Thymus (tissue), 11 donors: ENCODE measurements around the gene PNMA6E. TPM values are rescaled to one million over a fixed set of nuclear protein-coding genes. Genes with fewer than 3 reads are reported as not detected.
"Not testable (repeated sequence)": the region's sequence is repeated elsewhere in the genome, so short reads cannot be mapped to it uniquely, and the experiment has no call there.

Experiments
- DNase-seq, 9 donors: peaks; one replicate each; pipeline ENCODE4 v3.0.0-alpha.2; 2013; ENCODE audit warnings: low spot score in 9 of 9, low read depth in 6 of 9, missing footprints in 1 of 9
- H3K27ac ChIP-seq, 2 donors: one replicate each; pipeline ENCODE4 v1.5.1; 2013; ENCODE audit warnings: control low read depth in 1 of 2, low read depth in 1 of 2, low read length in 1 of 2, mild to moderate bottlenecking in 1 of 2, moderate library complexity in 1 of 2
- H3K27me3 ChIP-seq, 2 donors: one replicate each; pipeline ENCODE4 v1.5.1; 2013; ENCODE audit warnings: low read length in 1 of 2; ENCODE audit not compliant: control insufficient read depth in 2 of 2, insufficient read depth in 1 of 2
- H3K36me3 ChIP-seq, 2 donors: one replicate each; pipeline ENCODE4 v1.5.1; 2013; ENCODE audit warnings: low read length in 1 of 2, mild to moderate bottlenecking in 1 of 2, moderate library complexity in 1 of 2; ENCODE audit not compliant: control insufficient read depth in 2 of 2, insufficient read depth in 2 of 2
- H3K4me1 ChIP-seq, 2 donors: one replicate each; pipeline ENCODE4 v1.5.1; 2013; ENCODE audit warnings: low read length in 2 of 2; ENCODE audit not compliant: control insufficient read depth in 2 of 2, insufficient read depth in 2 of 2
- H3K4me3 ChIP-seq, 2 donors: one replicate each; pipeline ENCODE4 v1.5.1; 2013; ENCODE audit warnings: low read length in 2 of 2, control low read depth in 1 of 2, mild to moderate bottlenecking in 1 of 2
- H3K9me3 ChIP-seq, 2 donors: one replicate each; pipeline ENCODE4 v1.5.1; 2013; ENCODE audit warnings: low read length in 1 of 2, mild to moderate bottlenecking in 1 of 2; ENCODE audit not compliant: control insufficient read depth in 2 of 2, insufficient read depth in 1 of 2
- WGBS: extraction: QIAGEN DNeasy Blood & Tissue Kit; methylation state at CpG from one replicate; pipeline ENCODE4 v1.1.7; 2013; 5-methylcytosine and 5-hydroxymethylcytosine counted together
- polyA plus RNA-seq: library from polyadenylated mRNA; stranded (reverse); fragments of 200-250 nt; gene quantifications from one replicate; pipeline ENCODE4 v1.2.3, GENCODE V29; 2013
- total RNA-seq: library from RNA; stranded (reverse); fragments of 120-200 nt; gene quantifications from one replicate; pipeline ENCODE4 v1.2.4, GENCODE V29; 2013
- donor health status: healthy.

Gene PNMA6E
- total and polyA plus RNA-seq, 2 donors, result 0.05 TPM; not detected in 1

DNA sequence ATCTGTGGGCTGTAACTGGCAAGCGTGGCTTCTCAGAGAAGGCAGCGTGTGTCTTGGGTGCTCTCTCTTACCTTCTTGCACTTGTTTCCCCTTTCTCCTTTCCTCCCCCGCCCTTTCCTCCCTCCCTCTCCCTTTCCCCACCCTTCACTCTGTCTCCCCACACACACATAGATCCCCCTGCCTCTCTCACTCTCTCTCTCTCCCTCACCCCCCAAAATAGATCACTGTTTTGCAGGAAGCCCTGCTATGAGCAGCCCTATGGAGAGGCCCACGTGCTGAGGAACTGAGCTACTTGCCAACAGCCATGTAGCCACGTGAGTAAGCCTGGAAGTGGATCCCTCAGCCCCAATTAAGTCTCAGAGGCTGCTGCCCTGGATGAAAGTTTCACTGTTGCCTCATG, 4.3 kb upstream of the PNMA6E start:
- no peak for DNase-seq
- WGBS, result 15% methylated on average over 5 of the region's 5 CpGs
- H3K9me3 ChIP-seq, result peaks cover 0 to 4% of the 10 kb centered on the region in 2 donors

DNA sequence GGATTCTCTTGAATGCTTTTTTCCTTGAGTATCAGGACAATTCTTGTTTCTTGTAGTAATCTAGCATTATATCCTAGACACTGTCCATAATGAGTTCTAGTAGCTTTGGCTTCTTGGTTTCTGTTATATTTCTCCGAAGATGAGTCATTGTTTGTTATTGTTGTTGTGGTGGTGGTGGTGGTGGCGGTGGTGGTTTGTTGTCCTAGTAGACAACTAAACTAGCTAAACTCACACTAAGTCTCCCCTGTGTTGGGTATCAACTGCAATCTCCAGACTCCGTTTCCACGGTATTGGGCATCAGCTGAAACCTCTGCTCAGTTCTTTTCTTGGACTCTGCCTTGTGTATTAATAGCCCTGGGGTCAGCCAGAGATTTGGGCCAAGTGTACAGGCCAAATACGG, 3.2 kb upstream of the PNMA6E start:
- not testable (repeated sequence) for H3K36me3 ChIP-seq, H3K27ac ChIP-seq, H3K27me3 ChIP-seq, H3K9me3 ChIP-seq, H3K4me3 ChIP-seq, H3K4me1 ChIP-seq, DNase-seq
- WGBS, result 97% methylated on average over 5 of the region's 5 CpGs

More for the DNA sequence above, 4.3 kb upstream of the PNMA6E start:
- Histone ChIP-seq H3K4me1 (no peaks in the 10 kb centered on the region), H3K27me3 (peaks cover 0 to 1% of the 10 kb centered on the region in 2 donors), H3K27ac (no peak overlapping the region), H3K4me3 (no peak overlapping the region), H3K36me3 (no peaks in the 10 kb centered on the region)

DNA sequence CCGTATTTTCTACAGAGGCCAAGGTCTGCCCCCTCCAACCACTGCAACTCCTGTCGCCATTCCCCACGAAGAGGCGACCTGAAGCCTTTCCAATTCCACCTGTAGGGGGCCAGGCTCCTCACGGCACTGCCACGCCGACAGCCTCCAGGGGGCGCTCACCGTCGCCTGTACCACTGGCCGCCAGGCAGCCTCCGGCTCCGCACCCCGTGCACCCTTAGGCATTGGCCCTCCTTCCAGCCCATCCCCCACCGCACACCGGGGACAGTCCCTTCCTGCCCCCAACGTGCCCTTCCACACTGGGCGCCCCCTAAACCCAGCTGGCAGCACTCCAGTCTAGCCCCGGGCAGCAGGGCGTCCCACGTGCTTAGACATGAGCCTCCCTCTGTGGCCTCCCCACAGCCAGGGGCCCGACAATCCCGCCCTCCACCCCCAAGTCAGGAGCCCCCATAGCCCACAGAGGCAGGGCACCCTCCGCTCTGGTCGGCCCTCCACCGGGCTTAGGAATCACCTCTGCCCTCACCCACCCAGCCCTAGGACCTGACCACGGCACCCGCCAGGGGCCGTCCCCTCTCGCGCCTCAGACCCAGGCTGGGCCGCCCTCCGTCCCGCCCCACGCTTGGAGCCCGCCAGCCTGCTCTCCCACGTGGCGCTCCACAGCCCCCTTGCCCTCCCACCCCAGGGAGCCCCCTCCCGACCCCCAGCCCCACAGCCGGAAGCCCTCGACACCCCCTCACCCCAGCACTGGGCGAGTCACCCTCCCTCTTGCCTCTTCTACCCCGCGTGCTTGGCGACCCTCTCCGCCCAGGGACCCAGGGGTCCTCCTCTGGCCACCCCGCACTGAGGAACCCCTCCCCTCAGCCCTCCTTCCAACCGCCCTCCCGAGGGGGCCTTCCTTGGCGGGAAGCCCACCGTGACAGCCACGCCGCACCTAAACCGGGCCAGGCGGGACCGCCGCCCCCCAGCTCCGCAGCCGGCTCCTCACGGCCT, 711 bp downstream of the PNMA6E start:
- 80% methylated on average over 60 of the region's 60 CpGs for WGBS
- Histone ChIP-seq H3K9me3 (peaks cover 0 to 4% of the 10 kb centered on the region in 2 donors), H3K4me3 (no peak overlapping the region), H3K36me3 (no peaks in the 10 kb centered on the region), H3K4me1 (no peaks in the 10 kb centered on the region), H3K27ac (no peak overlapping the region), H3K27me3 (no peaks in the 10 kb centered on the region)
- DNase-seq, result peak in 2 of 9 donors; percentile 20 to 23

DNA sequence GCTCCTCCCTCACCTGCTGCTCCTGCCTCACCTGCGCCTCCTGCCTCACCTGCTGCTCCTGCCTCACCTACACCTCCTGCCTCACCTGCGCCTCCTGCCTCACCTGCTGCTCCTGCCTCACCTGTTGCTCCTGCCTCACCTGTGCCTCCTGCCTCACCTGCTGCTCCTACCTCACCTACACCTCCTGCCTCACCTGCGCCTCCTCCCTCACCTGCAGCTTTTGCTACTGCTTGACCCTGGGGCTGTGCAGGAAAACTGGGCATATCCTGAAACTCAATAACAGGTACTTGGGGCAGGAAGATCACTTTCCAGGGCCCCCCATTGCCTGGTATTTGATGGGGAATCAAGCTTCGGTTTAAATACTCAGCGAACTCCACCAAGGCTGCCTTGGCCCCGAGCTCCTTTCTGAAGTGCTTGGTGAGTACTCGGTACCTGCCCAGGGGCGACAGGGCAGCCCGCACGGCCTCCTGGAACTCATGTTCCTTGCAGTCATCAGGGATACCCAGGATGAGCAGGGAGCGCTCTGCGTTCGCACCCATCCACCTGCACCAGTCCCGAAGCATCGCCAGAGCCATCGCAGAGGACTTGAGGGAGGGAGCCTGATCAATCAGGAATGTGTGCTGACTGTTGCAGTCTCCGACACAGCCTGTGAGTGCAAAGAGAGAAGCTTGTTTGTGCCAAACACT, 2.7 kb downstream of the PNMA6E start:
- no peaks in the 10 kb centered on the region for H3K27me3 ChIP-seq
- no peaks in the 10 kb centered on the region for H3K36me3 ChIP-seq
- no peak overlapping the region for H3K27ac ChIP-seq
- no peak for DNase-seq
- peaks cover 0 to 4% of the 10 kb centered on the region in 2 donors for H3K9me3 ChIP-seq
- WGBS, result 97% methylated on average over 17 of the region's 17 CpGs
- no peaks in the 10 kb centered on the region for H3K4me1 ChIP-seq
- H3K4me3 ChIP-seq, result no peak overlapping the region

DNA sequence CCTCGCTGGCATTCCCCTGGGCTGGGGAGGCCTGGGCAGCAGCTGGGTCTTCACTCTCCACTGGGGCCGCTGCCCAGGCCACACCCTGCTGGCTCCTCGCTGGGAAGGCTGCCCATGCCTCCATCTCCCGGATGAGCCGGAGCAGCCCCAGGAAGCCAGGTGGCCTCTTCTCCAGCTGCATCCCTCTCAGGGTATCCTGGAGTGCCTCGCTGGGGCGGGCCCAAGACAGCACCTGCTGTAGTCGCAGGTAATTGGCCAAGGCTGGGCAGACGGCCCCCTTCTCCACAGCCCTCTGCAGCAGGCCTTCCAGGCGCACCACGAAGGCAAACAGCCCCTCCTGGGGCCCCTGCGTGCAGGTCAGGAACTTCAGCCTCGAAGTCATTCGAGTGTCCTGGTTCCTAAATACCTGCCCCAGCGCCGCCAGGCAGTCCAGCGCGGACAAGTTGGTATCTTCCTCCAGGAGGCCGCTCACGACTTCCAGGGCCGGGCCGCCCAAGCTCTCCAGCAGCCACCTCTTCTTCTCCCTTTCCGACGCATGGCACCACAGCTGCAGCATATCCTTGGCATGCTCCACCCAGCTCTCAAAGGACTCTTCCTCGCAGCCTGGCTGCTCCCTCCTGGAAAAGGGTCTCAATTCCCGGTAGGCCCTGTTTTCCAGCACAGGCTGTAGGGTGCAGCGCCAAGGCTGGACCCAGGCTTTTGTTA, 3.7 kb downstream of the PNMA6E start:
- Histone ChIP-seq H3K36me3 (no peaks in the 10 kb centered on the region), H3K9me3 (peaks cover 0 to 4% of the 10 kb centered on the region in 2 donors), H3K27me3 (no peaks in the 10 kb centered on the region), H3K4me1 (no peaks in the 10 kb centered on the region), H3K27ac (no peak overlapping the region), H3K4me3 (no peak overlapping the region)
- 94% methylated on average over 27 of the region's 27 CpGs for WGBS
- DNase-seq, result no peak

DNA sequence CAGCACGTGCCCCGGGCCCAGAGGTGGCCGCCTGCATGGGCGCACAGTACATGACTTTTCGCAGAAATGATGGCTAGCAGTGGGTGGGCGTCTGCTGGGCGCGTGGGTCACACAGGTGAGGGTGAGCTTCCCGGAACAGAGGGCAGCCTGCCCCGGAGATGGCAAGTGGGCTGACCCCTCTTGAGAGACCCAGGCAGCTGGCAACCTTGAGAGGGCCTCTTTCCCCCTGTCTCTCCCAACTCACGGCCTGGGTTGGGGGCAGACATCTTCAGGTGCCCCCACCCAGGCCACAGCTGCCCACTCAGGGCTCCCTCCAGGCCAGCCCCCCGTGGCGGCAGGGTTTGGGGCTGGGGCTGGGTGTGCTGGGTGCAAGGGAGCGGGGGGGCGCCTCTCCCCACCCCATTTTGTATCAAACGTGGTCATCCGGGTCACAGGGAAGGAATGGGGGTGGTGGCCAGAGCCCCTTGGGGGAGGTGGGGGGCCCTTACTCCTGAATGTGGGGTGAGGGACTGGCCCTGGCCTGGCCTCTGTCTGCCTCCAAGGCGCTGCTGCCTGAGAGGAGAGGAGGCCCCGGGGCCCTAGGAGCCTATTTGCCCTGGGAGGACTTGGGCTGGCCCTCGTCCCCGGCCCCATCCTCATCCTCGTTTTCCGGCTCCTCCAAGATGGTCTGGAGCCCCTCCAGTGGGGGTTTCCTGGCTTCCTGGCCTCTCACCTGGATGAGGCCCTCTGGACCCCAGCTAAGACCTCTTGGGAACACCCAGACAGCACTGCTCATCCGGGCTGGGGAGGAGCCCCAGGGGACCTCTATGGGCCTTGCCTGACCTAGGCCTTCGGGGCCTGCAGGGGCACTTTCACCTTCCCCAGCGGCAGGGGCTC, 4.6 kb downstream of the PNMA6E start:
- DNase-seq, result no peak
- 95% methylated on average over 25 of the region's 26 CpGs for WGBS
- no peaks in the 10 kb centered on the region for H3K27me3 ChIP-seq
- no peaks in the 10 kb centered on the region for H3K36me3 ChIP-seq
- H3K9me3 ChIP-seq, result peaks cover 0 to 5% of the 10 kb centered on the region in 2 donors
- no peak overlapping the region for H3K27ac ChIP-seq
- H3K4me1 ChIP-seq, result no peaks in the 10 kb centered on the region
- H3K4me3 ChIP-seq, result no peak overlapping the region

DNA sequence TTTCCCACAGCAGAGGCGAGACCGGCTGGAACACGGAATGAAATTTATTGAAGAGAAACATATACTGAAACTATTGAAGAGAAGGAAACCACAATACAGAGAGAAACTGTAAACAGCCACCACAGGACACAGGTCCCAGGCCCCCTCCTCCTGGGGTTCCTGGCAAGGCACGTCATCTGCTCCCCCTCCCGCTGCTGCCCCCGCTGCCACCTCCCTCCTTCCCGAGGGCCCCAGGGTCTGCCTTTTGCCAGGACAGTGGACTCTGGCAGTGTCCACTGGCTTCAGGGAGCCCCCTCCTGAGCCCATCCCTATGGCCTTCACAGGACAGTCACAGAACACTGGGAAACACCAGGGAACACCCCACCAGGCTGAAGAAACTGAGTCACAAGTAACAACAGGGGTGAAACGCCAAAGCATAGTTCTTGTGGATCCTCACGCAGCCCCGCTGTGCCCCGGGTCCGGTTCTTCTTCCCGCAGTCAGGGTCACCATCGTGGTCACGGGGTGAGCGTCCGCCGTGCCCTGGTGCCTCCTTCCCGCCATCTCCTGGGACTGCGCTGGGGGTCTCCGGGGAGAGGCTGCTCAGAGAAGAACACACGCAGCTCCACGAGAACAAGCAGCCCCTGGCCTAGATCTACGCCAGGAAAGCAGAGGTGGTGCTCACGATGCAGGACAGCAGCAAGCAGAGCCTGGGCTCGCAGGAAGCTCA, 5.4 kb downstream of the PNMA6E start:
- H3K4me1 ChIP-seq, result no peaks in the 10 kb centered on the region
- no peak overlapping the region for H3K27ac ChIP-seq
- no peak for DNase-seq
- WGBS, result 71% methylated on average over 26 of the region's 26 CpGs
- H3K4me3 ChIP-seq, result no peak overlapping the region
- no peaks in the 10 kb centered on the region for H3K36me3 ChIP-seq
- peaks cover 0 to 6% of the 10 kb centered on the region in 2 donors for H3K9me3 ChIP-seq
- H3K27me3 ChIP-seq, result no peaks in the 10 kb centered on the region

DNA sequence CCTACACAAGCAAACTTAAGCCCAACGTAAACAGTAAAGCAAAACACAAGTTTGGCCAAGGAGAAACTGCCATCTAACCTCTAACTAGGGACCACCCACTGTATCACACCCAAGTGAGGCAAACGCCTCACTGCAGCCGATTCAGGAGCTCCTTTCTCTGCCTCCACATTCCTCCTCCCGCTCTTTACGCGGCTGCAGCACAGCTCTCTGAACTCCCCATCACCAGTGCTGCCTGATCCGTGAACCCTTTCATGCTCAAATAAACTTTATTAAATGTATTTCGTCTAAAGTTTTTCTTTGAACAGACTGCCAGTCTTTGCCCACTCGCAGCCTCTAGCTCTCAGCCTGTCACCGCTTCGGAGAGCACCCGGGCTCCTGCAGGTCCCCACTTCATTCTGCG, 6.5 kb downstream of the PNMA6E start:
- Histone ChIP-seq H3K4me1 (no peaks in the 10 kb centered on the region), H3K9me3 (peaks cover 0 to 10% of the 10 kb centered on the region in 2 donors), H3K4me3 (no peak overlapping the region), H3K27ac (no peak overlapping the region), H3K36me3 (no peaks in the 10 kb centered on the region), H3K27me3 (no peaks in the 10 kb centered on the region)
- 93% methylated on average over 13 of the region's 13 CpGs for WGBS
- DNase-seq, result no peak
